Right lobe of liver (tissue), 4 donors: ENCODE measurements around the gene NIPBL.

Experiments used
- CTCF ChIP-seq, 4 donors: fragments of 200-600 bp in 3 of 4; fragments of 450-650 bp in 1 of 4; IDR thresholded peaks; one replicate each; pipeline versions ENCODE4 v1.5.1 to v1.8.0; 2016 to 2022; ENCODE audit warnings: antibody characterized with exemption in 4 of 4, mild to moderate bottlenecking in 2 of 4
- POLR2A ChIP-seq: fragments of 450-650 bp; IDR thresholded peaks from one replicate; pipeline ENCODE4 v1.6.1; 2017; ENCODE audit warnings: antibody characterized with exemption, mild to moderate bottlenecking
- donor health status: DM: no; HTN: no; CAD: no.
- donor health status: DM: no; HTN: no; CAD: no.
- donor health status: DM: no; HTN: yes; CAD: no.

GRCh38 chr5:36948041-36948440 is 71.5 kb downstream of the NIPBL start:
- TF ChIP-seq POLR2A: no peak
- TF ChIP-seq CTCF (IDR thresholded peaks at IDR 0.05): no peak
